IMR-90 (cell line): ENCODE measurements around the gene IL15RA. TPM values are rescaled to one million over a fixed set of nuclear protein-coding genes. Genes with fewer than 3 reads are reported as not detected.

Source experiments
- ATAC-seq: fragments of 200-7000 bp; cut with Tn5 transposase; 2 replicates; pipeline ENCODE4 v1.9.1; 2020; ENCODE audit warnings: low read depth, mild to moderate bottlenecking, moderate library complexity
- BruUV-seq: library from RNA; stranded (reverse); fragments of 400-500 nt; replicated peaks from 2 replicates; lab custom pipeline; 2021; lab: Mats Ljungman, UMichigan
- CTCF ChIA-PET: fragments of 300-600 bp; formaldehyde crosslinking; extraction: SDS; loops from one replicate; lab custom pipeline; 2021; ENCODE audit warnings: antibody characterized with exemption; lab: Yijun Ruan, JAX
- POLR2A ChIA-PET: fragments of 300-600 bp; sonication (Branson Sonifier 250); formaldehyde crosslinking; loops from one replicate; lab custom pipeline; 2022; ENCODE audit warnings: antibody characterized with exemption; ENCODE audit not compliant: unreplicated experiment; lab: Charles Lee
- DNase-seq: peaks from one replicate; pipeline ENCODE4 v3.0.0; 2013
- H2AFZ ChIP-seq: replicated peaks from 2 replicates; pipeline ENCODE3; 2013; ENCODE audit warnings: low read length, mild to moderate bottlenecking; ENCODE audit not compliant: poor library complexity
- H2AK5ac ChIP-seq: 2 replicates; pipeline ENCODE4 v1.6.1; 2013; ENCODE audit warnings: low read depth, low read length, inconsistent platforms
- H2AK9ac ChIP-seq: replicated peaks from 2 replicates; pipeline ENCODE3; 2013; ENCODE audit warnings: mild to moderate bottlenecking, low read depth, low read length, moderate library complexity; ENCODE audit not compliant: poor library complexity
- H2BK120ac ChIP-seq: 2 replicates; pipeline ENCODE4 v1.6.1; 2013; ENCODE audit warnings: low read depth, low read length, inconsistent platforms
- H2BK15ac ChIP-seq: 3 replicates; pipeline ENCODE4 v1.6.1; 2013; ENCODE audit warnings: low read depth, low read length, inconsistent platforms
- H2BK20ac ChIP-seq: 2 replicates; pipeline ENCODE4 v1.6.1; 2013; ENCODE audit warnings: low read depth, mild to moderate bottlenecking, inconsistent platforms, low read length, moderate library complexity
- H2BK5ac ChIP-seq: 2 replicates; pipeline ENCODE4 v1.6.1; 2013; ENCODE audit warnings: mild to moderate bottlenecking, low read depth, low read length, inconsistent platforms; ENCODE audit not compliant: poor library complexity, severe bottlenecking
- H3K14ac ChIP-seq: replicated peaks from 2 replicates; pipeline ENCODE4 v1.6.1; 2013; ENCODE audit warnings: low read depth, low read length, inconsistent platforms
- H3K18ac ChIP-seq: 2 replicates; pipeline ENCODE4 v1.6.1; 2013; ENCODE audit warnings: low read depth, low read length, control low read depth
- H3K23ac ChIP-seq: 2 replicates; pipeline ENCODE4 v1.6.1; 2013; ENCODE audit warnings: low read depth, low read length, inconsistent platforms
- H3K27ac ChIP-seq: 2 replicates; pipeline ENCODE4 v1.5.1; 2013; ENCODE audit warnings: mild to moderate bottlenecking, control low read depth, low read length; ENCODE audit not compliant: insufficient read depth
- H3K27me3 ChIP-seq: 2 replicates; pipeline ENCODE4 v1.6.1; 2013; ENCODE audit warnings: low read length; ENCODE audit not compliant: control insufficient read depth, insufficient read depth
- H3K36me3 ChIP-seq: 2 replicates; pipeline ENCODE4 v1.6.1; 2013; ENCODE audit warnings: low read length, mixed read lengths; ENCODE audit not compliant: control insufficient read depth, insufficient read depth
- H3K4ac ChIP-seq: 2 replicates; pipeline ENCODE4 v1.6.1; 2013; ENCODE audit warnings: low read depth, low read length, inconsistent platforms
- H3K4me1 ChIP-seq: 2 replicates; pipeline ENCODE4 v1.6.1; 2013; ENCODE audit warnings: low read length, mixed read lengths; ENCODE audit not compliant: control insufficient read depth, insufficient read depth
- H3K4me2 ChIP-seq: 2 replicates; pipeline ENCODE4 v1.6.1; 2013; ENCODE audit warnings: low read depth, mild to moderate bottlenecking, control low read depth, low read length, moderate library complexity
- H3K4me3 ChIP-seq: 2 replicates; pipeline ENCODE4 v1.5.1; 2013; ENCODE audit warnings: low read depth, mild to moderate bottlenecking, control low read depth, low read length, moderate library complexity; ENCODE audit not compliant: insufficient read depth
- H3K56ac ChIP-seq: 2 replicates; pipeline ENCODE4 v1.6.1; 2013; ENCODE audit warnings: low read length, inconsistent platforms; ENCODE audit not compliant: insufficient read depth; ENCODE audit errors: extremely low read depth
- H3K79me1 ChIP-seq, 2 experiments: 2 replicates each; pipeline ENCODE4 v1.6.1; 2013; ENCODE audit warnings: low read length in 2 of 2, inconsistent platforms in 1 of 2, low read depth in 1 of 2
- H3K9ac ChIP-seq: 2 replicates; pipeline ENCODE4 v1.6.1; 2013; ENCODE audit warnings: low read depth, low read length, control low read depth
- H3K9me1 ChIP-seq: 2 replicates; pipeline ENCODE4 v1.6.1; 2013; ENCODE audit warnings: low read length, inconsistent platforms; ENCODE audit not compliant: insufficient read depth
- H3K9me3 ChIP-seq: 2 replicates; pipeline ENCODE4 v1.6.1; 2013; ENCODE audit warnings: low read length; ENCODE audit not compliant: control insufficient read depth, insufficient read depth
- H4K20me1 ChIP-seq: 2 replicates; pipeline ENCODE4 v1.6.1; 2013; ENCODE audit warnings: low read length, inconsistent platforms; ENCODE audit not compliant: insufficient read depth
- H4K5ac ChIP-seq: 2 replicates; pipeline ENCODE4 v1.6.1; 2013; ENCODE audit warnings: mild to moderate bottlenecking, low read depth, low read length, control low read depth
- H4K8ac ChIP-seq, 2 experiments: 2 replicates each; pipeline ENCODE4 v1.6.1; 2013; ENCODE audit warnings: low read depth in 2 of 2, low read length in 2 of 2, control low read depth in 1 of 2, inconsistent platforms in 1 of 2
- H4K91ac ChIP-seq: 2 replicates; pipeline ENCODE4 v1.6.1; 2013; ENCODE audit warnings: low read depth, low read length, inconsistent platforms; ENCODE audit not compliant: insufficient read depth
- BHLHE40 ChIP-seq: fragments of 150-350 bp; IDR thresholded peaks from 2 replicates; pipeline ENCODE4 v1.6.1; 2016; ENCODE audit warnings: mild to moderate bottlenecking, low read depth, low read length
- CEBPB ChIP-seq: IDR thresholded peaks from 2 replicates; pipeline ENCODE4 v1.6.1; 2012; ENCODE audit warnings: low read depth, low read length, improper control_type of control experiment
- CHD1 ChIP-seq: IDR thresholded peaks from 2 replicates; pipeline ENCODE4 v1.6.1; 2012; ENCODE audit warnings: low read depth, low read length, improper control_type of control experiment
- CTCF ChIP-seq: conservative IDR thresholded peaks from 2 replicates; pipeline ENCODE4 v1.5.1; 2012; ENCODE audit warnings: mild to moderate bottlenecking, low read depth, low read length, improper control_type of control experiment
- ELK1 ChIP-seq: fragments of 150-350 bp; IDR thresholded peaks from 2 replicates; pipeline ENCODE4 v1.6.1; 2016; ENCODE audit warnings: low read depth, mild to moderate bottlenecking, low read length, moderate library complexity, borderline replicate concordance
- FOS ChIP-seq: fragments of 150-350 bp; IDR thresholded peaks from 2 replicates; pipeline ENCODE4 v1.6.1; 2016; ENCODE audit warnings: low read depth, low read length
- MAFK ChIP-seq: IDR thresholded peaks from 2 replicates; pipeline ENCODE4 v1.6.1; 2012; ENCODE audit warnings: low read depth, low read length, improper control_type of control experiment
- MAZ ChIP-seq: IDR thresholded peaks from 2 replicates; pipeline ENCODE4 v1.6.1; 2012; ENCODE audit warnings: low read depth, mild to moderate bottlenecking, low read length, improper control_type of control experiment, moderate library complexity, borderline replicate concordance
- MXI1 ChIP-seq: IDR thresholded peaks from 2 replicates; pipeline ENCODE4 v1.6.1; 2012; ENCODE audit warnings: low read depth, mild to moderate bottlenecking, low read length, moderate library complexity, borderline replicate concordance
- NFE2L2 ChIP-seq: fragments of 150-350 bp; IDR thresholded peaks from 2 replicates; pipeline ENCODE4 v1.6.1; 2016; ENCODE audit warnings: low read depth, mild to moderate bottlenecking, low read length
- POLR2A ChIP-seq: IDR thresholded peaks from 2 replicates; pipeline ENCODE4 v1.6.1; 2012; ENCODE audit warnings: mild to moderate bottlenecking, low read depth, low read length
- RAD21 ChIP-seq: IDR thresholded peaks from 2 replicates; pipeline ENCODE4 v1.6.1; 2012; ENCODE audit warnings: low read length, improper control_type of control experiment
- RCOR1 ChIP-seq: IDR thresholded peaks from 2 replicates; pipeline ENCODE4 v1.6.1; 2012; ENCODE audit warnings: mild to moderate bottlenecking, low read length, improper control_type of control experiment; ENCODE audit not compliant: insufficient replicate concordance
- SMC3 ChIP-seq: fragments of 150-350 bp; IDR thresholded peaks from 2 replicates; pipeline ENCODE4 v1.6.1; 2016; ENCODE audit warnings: low read depth, mild to moderate bottlenecking, antibody characterized with exemption, low read length, moderate library complexity
- USF2 ChIP-seq: fragments of 150-350 bp; IDR thresholded peaks from 2 replicates; pipeline ENCODE4 v1.6.1; 2017; ENCODE audit warnings: mild to moderate bottlenecking, antibody characterized with exemption, low read length, low read depth
- WGBS, 2 experiments: methylation state at CpG; one replicate each; pipeline versions ENCODE4 v1.1.5 to v1.1.7; 2013; ENCODE audit warnings: missing lambda C conversion rate in 2 of 2; ENCODE audit not compliant: insufficient read length in 1 of 2; ENCODE audit errors: extremely low coverage in 2 of 2; 5-methylcytosine and 5-hydroxymethylcytosine counted together
- dilution Hi-C: fragments of 300-500 bp; cut with HindIII; formaldehyde crosslinking; loops from one replicate; pipeline ENCODE4 v1.14.3; 2018; ENCODE audit warnings: low sequenced_read_pairs; ENCODE audit not compliant: unreplicated experiment
- in situ Hi-C: fragments of 300-500 bp; cut with MboI; formaldehyde crosslinking; loops from 3 replicates; pipeline ENCODE4 v1.14.3; 2019; ENCODE audit warnings: low sequenced_read_pairs, inconsistent platforms, mixed read lengths
- intact Hi-C: fragments of 100-400 bp; cut with micrococcal nuclease; formaldehyde crosslinking; loops from 2 replicates; pipeline ENCODE4 v1.10.0; 2022
- polyA plus RNA-seq, 3 experiments: library from polyadenylated mRNA; depleted of rRNA; stranded (reverse); fragments of >200 nt; gene quantifications; 2 replicates each; pipeline ENCODE4 v1.2.3, GENCODE V29; 2012; ENCODE audit warnings: low replicate concordance in 1 of 3
- total RNA-seq: library from RNA; depleted of rRNA; stranded (reverse); fragments of >200 nt; gene quantifications from 2 replicates; pipeline ENCODE4 v1.2.3, GENCODE V29; 2012

IL15RA gene
- total and polyA plus RNA-seq, 2 of the 4 experiments (the other 2 are of a cell fraction), result 2.0 to 7.6 TPM

- Histone ChIP-seq H3K27ac (no peak overlapping the region), H3K9me1 (no peaks in the 10 kb centered on the region; the same call in 1 of the 2 replicates), H3K4me3 (no peak overlapping the region), H3K9ac (no peak overlapping the region), H2BK120ac (no peak overlapping the region), H2AFZ (no peak overlapping the region), H3K14ac (no peak overlapping the region), H3K36me3 (no peaks in the 10 kb centered on the region), H3K56ac (no peak overlapping the region), H4K5ac (no peak overlapping the region), H3K4ac (no peak overlapping the region), H2BK15ac (no peak overlapping the region), H3K27me3 (peaks cover 23% of the 10 kb centered on the region), H3K4me2 (no peak overlapping the region), H4K8ac (no peak overlapping the region), H2BK5ac (no peak overlapping the region), H2AK5ac (no peak overlapping the region), H4K91ac (no peak overlapping the region), H3K18ac (no peak overlapping the region), H2BK20ac (no peak overlapping the region), H3K9me3 (no peaks in the 10 kb centered on the region), H3K4me1 (peaks cover 2% of the 10 kb centered on the region; the same call in 1 of the 2 replicates), H2AK9ac (no peak overlapping the region), H3K23ac (no peak overlapping the region), H4K20me1 (no peaks in the 10 kb centered on the region), H3K79me1 (no peaks in the 10 kb centered on the region)
- no CpG with 5 or more reads among the region's 9 CpGs for WGBS, 2 experiments
- no TSS peak for BruUV-seq
- DNase-seq, result no peak
- dilution Hi-C loops (no loop called here), intact Hi-C loops (no loop called here), in situ Hi-C loops (no loop called here)
- ChIA-PET CTCF (no interaction called here), POLR2A (no interaction called here)
- ATAC-seq, result no peak
- TF ChIP-seq POLR2A (no peak), CHD1 (no peak), MXI1 (no peak), MAFK (no peak), CEBPB (no peak), RAD21 (no peak), CTCF (no peak), USF2 (no peak), RCOR1 (no peak), ELK1 (no peak), NFE2L2 (no peak), FOS (no peak), BHLHE40 (no peak), MAZ (no peak), SMC3 (no peak)
Measured at GRCh38 chr10:6020826-6021225, 43.5 kb upstream of the IL15RA start.
